Type B pancreatic cell (in vitro differentiated cells): ENCODE results near the gene RASGRF2. TPM values are rescaled to one million over a fixed set of nuclear protein-coding genes. Genes with fewer than 3 reads are reported as not detected.

Experiments
- DNase-seq: peaks from one replicate; pipeline ENCODE4 v3.0.0; 2021; ENCODE audit warnings: mixed read lengths; ENCODE audit not compliant: unreplicated experiment; ENCODE audit errors: extremely low spot score
- H3K27ac Mint-ChIP-seq: 2 replicates; pipeline ENCODE4 v1.8.0; 2021; ENCODE audit warnings: mild to moderate bottlenecking, mixed read lengths
- H3K27me3 Mint-ChIP-seq: 2 replicates; pipeline ENCODE4 v1.8.0; 2021; ENCODE audit warnings: mixed read lengths
- H3K36me3 Mint-ChIP-seq: 2 replicates; pipeline ENCODE4 v1.8.0; 2021; ENCODE audit warnings: mixed read lengths
- H3K4me1 Mint-ChIP-seq: one replicate; pipeline ENCODE4 v1.8.0; 2021; ENCODE audit warnings: mixed read lengths; ENCODE audit not compliant: unreplicated experiment
- H3K4me3 Mint-ChIP-seq: 2 replicates; pipeline ENCODE4 v1.8.0; 2021; ENCODE audit warnings: mild to moderate bottlenecking, mixed read lengths
- H3K9me3 Mint-ChIP-seq: 2 replicates; pipeline ENCODE4 v1.8.0; 2021; ENCODE audit warnings: mixed read lengths
- total RNA-seq: library from RNA; stranded (reverse); gene quantifications from 2 replicates; pipeline ENCODE4 v1.2.1, GENCODE V29; 2021; ENCODE audit warnings: low replicate concordance
- TF ChIP-seq, protein P1 (sequence below): fragments of 200-600 bp; sonication (generic); conservative IDR thresholded peaks from 2 replicates; pipeline ENCODE4 v1.5.0; 2021; ENCODE audit warnings: antibody characterized with exemption, mild to moderate bottlenecking

Gene RASGRF2
- total RNA-seq, 1 donor from 2014 or later, result 2.1 TPM

DNA sequence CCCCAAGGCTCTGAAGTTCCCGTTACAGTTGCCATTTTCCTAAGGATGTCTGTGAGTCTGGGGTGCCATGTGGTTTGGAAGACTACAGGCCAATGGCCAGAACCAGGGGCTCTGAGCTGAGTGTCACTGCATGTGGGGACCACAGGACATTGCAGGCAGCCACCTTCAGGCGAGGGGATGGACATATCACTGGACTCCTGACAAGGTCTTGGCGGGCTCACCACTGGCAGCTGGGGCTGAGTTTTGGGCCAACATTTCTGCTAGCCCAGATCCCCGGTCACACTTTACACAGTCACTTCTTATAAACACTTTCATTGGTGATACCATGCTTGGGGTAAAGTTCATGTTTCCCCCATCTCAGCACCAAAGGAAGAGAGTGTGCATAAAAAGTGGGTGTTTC lies 109.8 kb downstream of the RASGRF2 start:
- Mint-ChIP-seq H3K4me1 (no peaks in the 10 kb centered on the region), H3K27ac (no peak overlapping the region), H3K9me3 (no peaks in the 10 kb centered on the region), H3K36me3 (no peaks in the 10 kb centered on the region), H3K27me3 (no peaks in the 10 kb centered on the region), H3K4me3 (no peak overlapping the region)
- TF ChIP-seq, protein P1, sequence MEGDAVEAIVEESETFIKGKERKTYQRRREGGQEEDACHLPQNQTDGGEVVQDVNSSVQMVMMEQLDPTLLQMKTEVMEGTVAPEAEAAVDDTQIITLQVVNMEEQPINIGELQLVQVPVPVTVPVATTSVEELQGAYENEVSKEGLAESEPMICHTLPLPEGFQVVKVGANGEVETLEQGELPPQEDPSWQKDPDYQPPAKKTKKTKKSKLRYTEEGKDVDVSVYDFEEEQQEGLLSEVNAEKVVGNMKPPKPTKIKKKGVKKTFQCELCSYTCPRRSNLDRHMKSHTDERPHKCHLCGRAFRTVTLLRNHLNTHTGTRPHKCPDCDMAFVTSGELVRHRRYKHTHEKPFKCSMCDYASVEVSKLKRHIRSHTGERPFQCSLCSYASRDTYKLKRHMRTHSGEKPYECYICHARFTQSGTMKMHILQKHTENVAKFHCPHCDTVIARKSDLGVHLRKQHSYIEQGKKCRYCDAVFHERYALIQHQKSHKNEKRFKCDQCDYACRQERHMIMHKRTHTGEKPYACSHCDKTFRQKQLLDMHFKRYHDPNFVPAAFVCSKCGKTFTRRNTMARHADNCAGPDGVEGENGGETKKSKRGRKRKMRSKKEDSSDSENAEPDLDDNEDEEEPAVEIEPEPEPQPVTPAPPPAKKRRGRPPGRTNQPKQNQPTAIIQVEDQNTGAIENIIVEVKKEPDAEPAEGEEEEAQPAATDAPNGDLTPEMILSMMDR, result no peak
- no peak for DNase-seq

DNA sequence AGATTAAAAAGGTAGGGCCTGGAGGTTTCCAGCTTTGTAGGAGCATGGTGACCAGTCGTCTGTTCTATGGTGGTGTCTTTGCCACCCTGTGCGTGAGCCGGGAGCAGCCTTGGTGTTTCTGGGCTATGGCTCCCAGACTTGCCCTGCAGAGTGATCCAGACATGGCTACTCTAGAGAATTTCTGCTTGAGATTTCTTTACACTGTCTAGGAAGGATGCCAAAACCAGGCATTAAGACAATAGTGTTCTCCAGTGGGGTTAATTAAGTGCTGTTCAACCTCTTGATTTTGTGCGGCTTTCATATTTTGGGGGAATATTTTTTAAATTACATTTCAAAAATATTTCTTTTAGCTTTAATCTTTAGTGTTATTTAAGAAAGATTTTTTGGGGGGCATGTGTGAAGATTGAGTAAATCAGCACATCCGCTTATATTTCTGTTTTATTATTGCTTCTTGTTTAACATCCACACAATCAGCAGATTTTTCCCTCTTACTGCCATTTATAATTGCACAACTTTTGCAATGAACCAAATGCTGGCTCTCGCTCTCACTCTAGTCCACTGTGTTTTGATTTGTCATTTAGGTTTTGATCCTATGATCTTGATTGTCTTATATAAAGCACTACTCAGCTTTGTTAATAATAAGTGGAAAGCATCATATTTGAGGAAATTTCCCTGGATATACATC lies 110.5 kb downstream of the RASGRF2 start:
- TF ChIP-seq, protein P1, result no peak
- H3K36me3 Mint-ChIP-seq, result no peaks in the 10 kb centered on the region
- no peak overlapping the region for H3K4me3 Mint-ChIP-seq
- no peaks in the 10 kb centered on the region for H3K9me3 Mint-ChIP-seq
- H3K27ac Mint-ChIP-seq, result no peak overlapping the region
- no peaks in the 10 kb centered on the region for H3K27me3 Mint-ChIP-seq
- H3K4me1 Mint-ChIP-seq, result no peaks in the 10 kb centered on the region
- no peak for DNase-seq

DNA sequence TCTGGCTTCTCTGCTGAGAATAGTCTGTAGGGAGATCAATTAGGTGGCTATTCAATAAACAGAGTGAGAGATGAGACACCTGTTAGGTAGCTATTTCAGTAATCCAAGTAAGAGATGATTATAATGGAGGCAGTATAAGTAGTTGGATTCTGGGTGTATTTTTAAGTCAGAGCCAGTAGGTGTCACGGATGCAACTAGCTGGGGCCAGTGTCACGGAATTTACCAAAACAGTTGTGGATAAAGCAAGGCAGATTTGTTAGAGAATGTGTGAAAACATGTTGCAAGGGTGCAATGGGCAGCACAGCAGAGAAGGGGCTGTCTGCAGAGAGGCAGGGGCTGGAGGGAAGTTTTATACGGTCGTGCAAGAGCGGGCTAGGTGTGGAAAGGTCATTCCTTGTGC lies 114.9 kb downstream of the RASGRF2 start:
- Mint-ChIP-seq H3K27me3 (no peaks in the 10 kb centered on the region), H3K36me3 (no peaks in the 10 kb centered on the region), H3K27ac (no peak overlapping the region), H3K4me3 (no peak overlapping the region), H3K4me1 (no peaks in the 10 kb centered on the region), H3K9me3 (no peaks in the 10 kb centered on the region)
- DNase-seq, result no peak
- TF ChIP-seq, protein P1, result no peak

DNA sequence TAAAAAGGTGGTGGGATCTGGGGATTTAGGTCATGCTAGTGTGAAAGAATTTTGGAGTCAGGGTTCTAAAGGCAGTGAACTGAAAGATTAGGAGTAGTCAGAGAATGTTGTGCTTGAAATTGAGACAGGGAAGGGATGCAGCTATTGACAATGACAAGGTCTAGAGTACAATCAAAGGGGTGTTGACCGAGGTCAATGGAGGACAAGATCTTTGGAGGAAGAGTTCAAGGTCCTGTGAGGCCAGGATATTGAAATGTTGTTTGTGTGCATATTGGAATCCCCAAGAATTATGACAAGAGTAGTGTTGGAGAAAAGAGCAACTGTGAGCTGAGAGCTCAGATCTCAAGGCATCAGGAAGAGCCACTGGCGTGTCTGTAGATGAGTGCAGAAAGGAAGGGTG lies 116.9 kb downstream of the RASGRF2 start:
- TF ChIP-seq, protein P1, result no peak
- H3K9me3 Mint-ChIP-seq, result no peaks in the 10 kb centered on the region
- H3K4me1 Mint-ChIP-seq, result no peaks in the 10 kb centered on the region
- H3K27me3 Mint-ChIP-seq, result no peaks in the 10 kb centered on the region
- H3K27ac Mint-ChIP-seq, result no peak overlapping the region
- H3K4me3 Mint-ChIP-seq, result no peak overlapping the region
- DNase-seq, result no peak
- H3K36me3 Mint-ChIP-seq, result no peaks in the 10 kb centered on the region

DNA sequence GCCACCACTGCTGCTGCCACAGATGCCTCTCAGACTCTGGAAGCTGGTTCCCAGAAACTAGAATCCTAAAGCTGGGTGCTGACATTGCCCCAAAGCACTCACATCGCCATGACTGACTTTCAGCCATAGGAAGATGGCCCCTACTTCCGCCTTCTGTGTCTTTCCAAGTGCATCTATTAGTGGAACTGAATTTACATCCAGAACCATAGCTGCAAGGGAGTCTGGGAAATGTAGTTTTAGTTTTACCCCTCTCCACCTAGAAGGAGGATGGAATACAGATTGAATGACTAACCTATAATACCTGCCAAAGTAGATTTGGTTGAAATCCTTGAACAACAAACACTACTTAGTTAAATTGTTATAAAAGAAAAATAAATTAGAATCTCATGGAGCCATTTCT lies 118.8 kb downstream of the RASGRF2 start:
- Mint-ChIP-seq H3K27ac (no peak overlapping the region), H3K27me3 (no peaks in the 10 kb centered on the region), H3K4me3 (no peak overlapping the region), H3K9me3 (no peaks in the 10 kb centered on the region), H3K36me3 (no peaks in the 10 kb centered on the region), H3K4me1 (no peaks in the 10 kb centered on the region)
- DNase-seq, result no peak
- TF ChIP-seq, protein P1, result no peak
